ENCODE data around the gene EXTL2. TPM values are rescaled to one million over a fixed set of nuclear protein-coding genes. Genes with fewer than 3 reads are reported as not detected.

Gene EXTL2
- total RNA-seq, 3 donors from 2014 or later: 4.7 to 13.4 (median 4.8) TPM

GRCh38 chr1:100874433-100874832 is 20.2 kb downstream of the EXTL2 start:
- no peak for TF ChIP-seq CTCF (IDR thresholded peaks at IDR 0.05)
- intact Hi-C loops (cut with DNase I, micrococcal nuclease): no loop called here
- no peak for ATAC-seq

GRCh38 chr1:100869996-100870395 is 24.6 kb downstream of the EXTL2 start:
- H3K36me3 ChIP-seq (ENCODE audit: low read depth): no peaks in the 10 kb centered on the region
- DNase-seq (no peak), ATAC-seq (no peak)
- H3K9me3 ChIP-seq: no peaks in the 10 kb centered on the region
- TF ChIP-seq CTCF (IDR thresholded peaks at IDR 0.05): no peak
- H3K4me1 ChIP-seq (ENCODE audit: low read depth): no peaks in the 10 kb centered on the region
- H3K4me3 ChIP-seq: no peak overlapping the region
- intact Hi-C loops (cut with DNase I, micrococcal nuclease): loop anchor here (5.0 to 10.0 kb wide), 3 partner anchors 263 to 413 kb away; no protein-coding TSS in a partner anchor

More at GRCh38 chr1:100874433-100874832, 20.2 kb downstream of the EXTL2 start:
- DNase-seq: no peak
- H3K4me1 ChIP-seq (ENCODE audit: low read depth): no peaks in the 10 kb centered on the region
- no peaks in the 10 kb centered on the region for H3K36me3 ChIP-seq (ENCODE audit: low read depth)
- H3K9me3 ChIP-seq: no peaks in the 10 kb centered on the region
- no peak overlapping the region for H3K4me3 ChIP-seq

GRCh38 chr1:100868364-100868995 is 26.2 kb downstream of the EXTL2 start:
- no peak for DNase-seq
- no peak overlapping the region for H3K4me3 ChIP-seq
- intact Hi-C loops (cut with DNase I, micrococcal nuclease): loop anchor here (5.0 to 10.0 kb wide), 3 partner anchors 261 to 411 kb away; no protein-coding TSS in a partner anchor
- no peaks in the 10 kb centered on the region for H3K4me1 ChIP-seq (ENCODE audit: low read depth)
- ATAC-seq: no peak
- no peaks in the 10 kb centered on the region for H3K9me3 ChIP-seq
- no peaks in the 10 kb centered on the region for H3K36me3 ChIP-seq (ENCODE audit: low read depth)
- peak; percentile 42 for TF ChIP-seq CTCF (IDR thresholded peaks at IDR 0.05)

- Histone ChIP-seq H3K36me3 (ENCODE audit: low read depth) (no peaks in the 10 kb centered on the region), H3K4me1 (ENCODE audit: low read depth) (no peaks in the 10 kb centered on the region), H3K4me3 (no peak overlapping the region), H3K9me3 (no peaks in the 10 kb centered on the region)
- TF ChIP-seq CTCF (IDR thresholded peaks at IDR 0.05): no peak
- ATAC-seq (no peak), DNase-seq (no peak)
- intact Hi-C loops (cut with DNase I, micrococcal nuclease): loop anchor here (5.0 to 10.0 kb wide), 3 partner anchors 260 to 410 kb away; no protein-coding TSS in a partner anchor
These were observed 27.8 kb downstream of the EXTL2 start for GRCh38 chr1:100866901-100867206.

GRCh38 chr1:100866041-100866900 is 28.4 kb downstream of the EXTL2 start:
- Histone ChIP-seq H3K4me3 (no peak overlapping the region), H3K9me3 (no peaks in the 10 kb centered on the region), H3K4me1 (ENCODE audit: low read depth) (no peaks in the 10 kb centered on the region), H3K36me3 (ENCODE audit: low read depth) (no peaks in the 10 kb centered on the region)
- DNase-seq (no peak), ATAC-seq (no peak)
- intact Hi-C loops (cut with DNase I, micrococcal nuclease): loop anchor here (5.0 to 10.0 kb wide), 3 partner anchors 259 to 409 kb away; no protein-coding TSS in a partner anchor
- TF ChIP-seq CTCF (IDR thresholded peaks at IDR 0.05): no peak
